Cardiac fibroblast (primary cell): ENCODE results near the gene CEP57L1.
"Not testable (repeated sequence)": the region's sequence is repeated elsewhere in the genome, so short reads cannot be mapped to it uniquely, and the experiment has no call there.

Experiments used
- DNase-seq, 2 donors: peaks; one replicate each; pipeline versions ENCODE4 v3.0.0 to v3.0.0-alpha.2; 2010; ENCODE audit warnings: low read depth in 2 of 2
- H3K4me3 ChIP-seq, 2 donors: replicated peaks in 1 of 2; 1 replicate in 1 of 2; 2 replicates in 1 of 2; pipeline ENCODE4 v1.5.1; 2011; ENCODE audit warnings: low read depth in 2 of 2, low read length in 2 of 2, mild to moderate bottlenecking in 2 of 2, moderate library complexity in 1 of 2
- CTCF ChIP-seq: IDR thresholded peaks from one replicate; pipeline ENCODE4 v1.5.1; 2011; ENCODE audit warnings: low read depth, mild to moderate bottlenecking, low read length, inconsistent platforms

CEP57L1 gene

GRCh38 chr6:109184638-109185037 is 89.3 kb downstream of the CEP57L1 start:
- no peak for TF ChIP-seq CTCF
- DNase-seq = no peak
- no peak overlapping the region for H3K4me3 ChIP-seq

- TF ChIP-seq CTCF = no peak
- DNase-seq = no peak
- H3K4me3 ChIP-seq = no peak overlapping the region
Measured at GRCh38 chr6:109186012-109186411, 90.7 kb downstream of the CEP57L1 start.

GRCh38 chr6:109187399-109188114 is 92.2 kb downstream of the CEP57L1 start:
- no peak overlapping the region for H3K4me3 ChIP-seq
- DNase-seq = peak; percentile 45 to 59
- TF ChIP-seq CTCF = peak; percentile 98

- no peak overlapping the region for H3K4me3 ChIP-seq
- no peak for DNase-seq
- no peak for TF ChIP-seq CTCF
Measured at GRCh38 chr6:109188115-109188411, 92.8 kb downstream of the CEP57L1 start.

GRCh38 chr6:109191368-109191767 is 96.1 kb downstream of the CEP57L1 start:
- not testable (repeated sequence) for H3K4me3 ChIP-seq, DNase-seq

- H3K4me3 ChIP-seq = no peak overlapping the region
- DNase-seq = no peak
- no peak for TF ChIP-seq CTCF
Measured at GRCh38 chr6:109192865-109193264, 97.6 kb downstream of the CEP57L1 start.

- DNase-seq = no peak
- no peak overlapping the region for H3K4me3 ChIP-seq
- no peak for TF ChIP-seq CTCF
Measured at GRCh38 chr6:109194880-109195279, 99.6 kb downstream of the CEP57L1 start.
